HG03354 (cell line): ENCODE data around the gene RLN2.

ENCODE experiments used
- ATAC-seq: cut with Tn5 transposase; IDR thresholded peaks from one replicate; pipeline ENCODE4 v1.9.1; 2021; ENCODE audit warnings: mild to moderate bottlenecking; ENCODE audit not compliant: unreplicated experiment, poor library complexity, severe bottlenecking

The RLN2 gene

GRCh38 chr9:5274770-5275169 is 29.7 kb downstream of the RLN2 start:
- ATAC-seq = no peak

GRCh38 chr9:5269249-5269715 is 35.2 kb downstream of the RLN2 start:
- no peak for ATAC-seq

GRCh38 chr9:5265939-5266338 is 38.6 kb downstream of the RLN2 start:
- ATAC-seq = no peak

- peak; percentile 40 for ATAC-seq
Observed at GRCh38 chr9:5264219-5264595, 40.3 kb downstream of the RLN2 start.

- peak; percentile 66 for ATAC-seq
Observed at GRCh38 chr9:5263351-5264218, 40.9 kb downstream of the RLN2 start.
